OCI-LY7 (cell line): ENCODE measurements around the gene PAN2. TPM values are rescaled to one million over a fixed set of nuclear protein-coding genes. Genes with fewer than 3 reads are reported as not detected.

Experiments
- BruUV-seq: library from RNA; stranded (reverse); fragments of 400-500 nt; replicated peaks from 2 replicates; lab custom pipeline; 2021; lab: Mats Ljungman, UMichigan
- CTCF ChIA-PET: fragments of 300-600 bp; sonication (Branson Sonifier 250); formaldehyde crosslinking; loops from one replicate; lab custom pipeline; 2022; ENCODE audit warnings: antibody characterized with exemption; ENCODE audit not compliant: unreplicated experiment; lab: Charles Lee
- POLR2A ChIA-PET: fragments of 300-600 bp; sonication (Branson Sonifier 250); formaldehyde crosslinking; loops from one replicate; lab custom pipeline; 2022; ENCODE audit warnings: antibody characterized with exemption; lab: Charles Lee
- DNase-seq: peaks from one replicate; pipeline ENCODE4 v3.0.0-alpha.2; 2015; ENCODE audit warnings: low spot score
- H2AFZ ChIP-seq: fragments of 200-600 bp; sonication (generic), shearing (Covaris generic); 2 replicates; pipeline ENCODE4 v1.6.1; 2014; ENCODE audit warnings: mild to moderate bottlenecking, antibody characterized with exemption, low read length, moderate library complexity
- H3K27ac ChIP-seq: fragments of 200-600 bp; sonication (generic); 2 replicates; pipeline ENCODE4 v1.5.1; 2014; ENCODE audit warnings: mixed run types, low read depth, mild to moderate bottlenecking, moderate library complexity, low read length, inconsistent platforms; ENCODE audit not compliant: poor library complexity, severe bottlenecking
- H3K36me3 ChIP-seq: fragments of 200-600 bp; sonication (generic); 2 replicates; pipeline ENCODE4 v1.6.1; 2014; ENCODE audit warnings: mild to moderate bottlenecking, antibody characterized with exemption, low read length, moderate library complexity, mixed read lengths; ENCODE audit not compliant: insufficient read depth
- H3K4me1 ChIP-seq: fragments of 200-600 bp; sonication (generic); 2 replicates; pipeline ENCODE4 v1.5.1; 2014; ENCODE audit warnings: mild to moderate bottlenecking, low read length; ENCODE audit not compliant: insufficient read depth, poor library complexity, severe bottlenecking
- H3K4me2 ChIP-seq: fragments of 200-600 bp; sonication (generic); 2 replicates; pipeline ENCODE4 v1.6.1; 2014; ENCODE audit warnings: mild to moderate bottlenecking, low read length
- H3K4me3 ChIP-seq: fragments of 200-600 bp; sonication (generic); 2 replicates; pipeline ENCODE4 v1.5.1; 2014; ENCODE audit warnings: mild to moderate bottlenecking, low read depth, low read length; ENCODE audit not compliant: poor library complexity, severe bottlenecking
- H3K79me2 ChIP-seq: fragments of 200-600 bp; sonication (generic); 2 replicates; pipeline ENCODE4 v1.6.1; 2016; ENCODE audit warnings: low read depth, mild to moderate bottlenecking, low read length, moderate library complexity, mixed read lengths; ENCODE audit not compliant: insufficient read depth
- H3K9me2 ChIP-seq: fragments of 200-600 bp; sonication (generic); 2 replicates; pipeline ENCODE4 v1.6.1; 2016; ENCODE audit warnings: mild to moderate bottlenecking, low read length, mixed read lengths; ENCODE audit not compliant: insufficient read depth
- H3K9me3 ChIP-seq: fragments of 200-600 bp; sonication (generic); 2 replicates; pipeline ENCODE4 v1.6.1; 2014; ENCODE audit warnings: mild to moderate bottlenecking, mixed run types, low read length, mixed read lengths
- H4K20me1 ChIP-seq: fragments of 200-600 bp; sonication (generic); 2 replicates; pipeline ENCODE4 v1.6.1; 2014; ENCODE audit warnings: mild to moderate bottlenecking, antibody characterized with exemption, low read length, moderate library complexity, mixed read lengths; ENCODE audit not compliant: insufficient read depth
- CTCF ChIP-seq: fragments of 200-600 bp; sonication (generic); conservative IDR thresholded peaks from 2 replicates; pipeline ENCODE4 v1.5.1; 2014; ENCODE audit warnings: mild to moderate bottlenecking, antibody characterized with exemption, low read length, moderate library complexity, mixed read lengths
- EZH2phosphoT487 ChIP-seq: fragments of 200-600 bp; sonication (generic); IDR thresholded peaks from 2 replicates; pipeline ENCODE4 v1.6.1; 2018; ENCODE audit warnings: low read depth, borderline replicate concordance, mild to moderate bottlenecking, mixed run types, antibody characterized with exemption, low read length, moderate library complexity, mixed read lengths
- intact Hi-C: fragments of 100-400 bp; cut with micrococcal nuclease; formaldehyde crosslinking; loops from one replicate; pipeline ENCODE4 v1.10.0; 2022; ENCODE audit not compliant: unreplicated experiment
- total RNA-seq, 2 experiments: library from RNA; depleted of rRNA in 1 of 2; stranded (reverse); fragments of >200 nt in 1 of 2; shearing (Covaris generic) in 1 of 2; gene quantifications; 2 replicates each; pipeline ENCODE4 v1.2.3, GENCODE V29; 2014 to 2022

The PAN2 gene
- total RNA-seq, 2 experiments from 2014 or later, result 106 to 117 TPM

- intact Hi-C loops, result loop anchor here (5.0 kb wide), 1 partner anchor 116 kb away; the partner anchor contains the start of gene TIMELESS
- no peaks in the 10 kb centered on the region for H3K9me3 ChIP-seq
- CTCF ChIA-PET, result no interaction called here
Observed at GRCh38 chr12:56330936-56331490, 2.8 kb downstream of the PAN2 start.

GRCh38 chr12:56326533-56326932 lies 7.3 kb downstream of the PAN2 start:
- Histone ChIP-seq H3K36me3 (peaks cover 50% of the 10 kb centered on the region; the same call in 1 of the 2 replicates), H3K27ac (no peak overlapping the region), H3K4me3 (no peak overlapping the region), H3K9me3 (no peaks in the 10 kb centered on the region), H3K79me2 (no peaks in the 10 kb centered on the region), H3K4me1 (no peaks in the 10 kb centered on the region), H2AFZ (no peak overlapping the region), H3K9me2 (no peaks in the 10 kb centered on the region), H3K4me2 (no peak overlapping the region), H4K20me1 (no peaks in the 10 kb centered on the region)
- intact Hi-C loops, result no loop called here
- DNase-seq, result no peak
- ChIA-PET CTCF (interaction anchor here (0.5 kb wide), 1 partner anchor 246 kb away, joined by 8 read pairs; no protein-coding TSS in a partner anchor), POLR2A (interaction anchor here (0.6 to 1.4 kb wide), 3 partner anchors 33 to 130 kb away, joined by 3 to 5 read pairs (median 4); partner anchors contain the start of gene STAT2)
- TF ChIP-seq CTCF (no peak), EZH2phosphoT487 (no peak)
- no TSS peak for BruUV-seq

More at GRCh38 chr12:56330936-56331490, 2.8 kb downstream of the PAN2 start:
- no peak for TF ChIP-seq CTCF
- H3K79me2 ChIP-seq, result peaks cover 21% of the 10 kb centered on the region; the same call in 1 of the 2 replicates
- H3K36me3 ChIP-seq, result peaks cover 10% of the 10 kb centered on the region; the same call in 1 of the 2 replicates
- H2AFZ ChIP-seq, result no peak overlapping the region
- H3K9me2 ChIP-seq, result no peaks in the 10 kb centered on the region
- DNase-seq, result no peak
- H3K4me1 ChIP-seq, result peaks cover 27% of the 10 kb centered on the region
- no peak overlapping the region for H3K4me2 ChIP-seq
- no peak overlapping the region for H3K27ac ChIP-seq
- no TSS peak for BruUV-seq
- POLR2A ChIA-PET, result interaction anchor here (1.7 to 9.4 kb wide), 2 partner anchors 15 to 28 kb away, joined by 3 to 70 read pairs; partner anchors contain the start of genes CNPY2 and STAT2
- H3K4me3 ChIP-seq, result no peak overlapping the region
- no peaks in the 10 kb centered on the region for H4K20me1 ChIP-seq

- H3K9me2 ChIP-seq, result no peaks in the 10 kb centered on the region
- no peak overlapping the region for H3K4me2 ChIP-seq
- H3K4me1 ChIP-seq, result no peaks in the 10 kb centered on the region
- TF ChIP-seq EZH2phosphoT487 (no peak), CTCF (no peak)
- ChIA-PET CTCF (no interaction called here), POLR2A (interaction anchor here (0.6 to 1.6 kb wide), 3 partner anchors 10 to 131 kb away, joined by 3 to 7 read pairs (median 5); partner anchors contain the start of gene CNPY2)
- intact Hi-C loops, result no loop called here
- no peak overlapping the region for H3K27ac ChIP-seq
- no peaks in the 10 kb centered on the region for H4K20me1 ChIP-seq
- BruUV-seq, result no TSS peak
- DNase-seq, result no peak
- no peak overlapping the region for H2AFZ ChIP-seq
- H3K4me3 ChIP-seq, result no peak overlapping the region
- H3K36me3 ChIP-seq, result peaks cover 50% of the 10 kb centered on the region; the same call in 1 of the 2 replicates
- no peaks in the 10 kb centered on the region for H3K79me2 ChIP-seq
- H3K9me3 ChIP-seq, result no peaks in the 10 kb centered on the region
Observed at GRCh38 chr12:56326126-56326525, 7.7 kb downstream of the PAN2 start.
